GM23338 (cell line): ENCODE measurements around the gene RNF150. TPM values are rescaled to one million over a fixed set of nuclear protein-coding genes. Genes with fewer than 3 reads are reported as not detected.

Experiments
- ATAC-seq: fragments of 200-7000 bp; cut with Tn5 transposase; 3 replicates; pipeline ENCODE4 v1.9.1; 2020
- DNase-seq: peaks from one replicate; pipeline ENCODE4 v3.0.0-alpha.2; 2015; ENCODE audit warnings: low spot score
- H2AFZ ChIP-seq: fragments of 200-600 bp; sonication (generic); 2 replicates; pipeline ENCODE4 v1.8.0; 2016; ENCODE audit warnings: antibody characterized with exemption, mild to moderate bottlenecking, moderate library complexity
- H3F3A ChIP-seq: fragments of 200-600 bp; sonication (generic); replicated peaks from 2 replicates; pipeline ENCODE4 v1.8.0; 2017; ENCODE audit warnings: antibody characterized with exemption, mixed run types, low read depth
- H3K27ac ChIP-seq: fragments of 200-600 bp; sonication (generic); 2 replicates; pipeline ENCODE4 v1.6.1; 2016; ENCODE audit warnings: low read depth
- H3K27me3 ChIP-seq: fragments of 200-600 bp; sonication (generic); 2 replicates; pipeline ENCODE4 v1.8.0; 2016; ENCODE audit warnings: mild to moderate bottlenecking, mixed run types, moderate library complexity; ENCODE audit not compliant: insufficient read depth
- H3K36me3 ChIP-seq: fragments of 200-600 bp; sonication (generic); 2 replicates; pipeline ENCODE4 v1.8.0; 2016; ENCODE audit warnings: mild to moderate bottlenecking; ENCODE audit not compliant: insufficient read depth
- H3K4me1 ChIP-seq: fragments of 200-600 bp; sonication (generic); 2 replicates; pipeline ENCODE4 v1.8.0; 2016; ENCODE audit warnings: mild to moderate bottlenecking, moderate library complexity; ENCODE audit not compliant: insufficient read depth
- H3K4me2 ChIP-seq: fragments of 200-600 bp; sonication (generic); 2 replicates; pipeline ENCODE4 v1.7.1; 2017; ENCODE audit warnings: mixed run types
- H3K4me3 ChIP-seq: fragments of 200-600 bp; sonication (generic); 2 replicates; pipeline ENCODE4 v1.6.1; 2016; ENCODE audit warnings: mixed run types
- H3K79me2 ChIP-seq: fragments of 200-600 bp; sonication (generic); replicated peaks from 2 replicates; pipeline ENCODE4 v1.8.0; 2017; ENCODE audit warnings: mild to moderate bottlenecking; ENCODE audit not compliant: insufficient read depth
- H3K9me2 ChIP-seq: fragments of 200-600 bp; sonication (generic); 2 replicates; pipeline ENCODE4 v1.8.0; 2017; ENCODE audit not compliant: insufficient read depth
- H4K20me1 ChIP-seq: fragments of 200-600 bp; sonication (generic); replicated peaks from 2 replicates; pipeline ENCODE4 v1.8.0; 2017; ENCODE audit warnings: mild to moderate bottlenecking; ENCODE audit not compliant: insufficient read depth
- H3K27ac Mint-ChIP-seq: 2 replicates; pipeline ENCODE4 v1.8.0; 2020; ENCODE audit warnings: inconsistent platforms, mild to moderate bottlenecking, moderate library complexity, mixed read lengths
- H3K27me3 Mint-ChIP-seq: 3 replicates; pipeline ENCODE4 v1.8.0; 2022; ENCODE audit warnings: low read depth, mild to moderate bottlenecking, moderate library complexity, mixed read lengths, inconsistent platforms; ENCODE audit not compliant: insufficient read depth, poor library complexity
- H3K36me3 Mint-ChIP-seq: 3 replicates; pipeline ENCODE4 v1.8.0; 2021; ENCODE audit warnings: low read depth, mild to moderate bottlenecking, inconsistent platforms, moderate library complexity, mixed read lengths
- H3K4me1 Mint-ChIP-seq: 3 replicates; pipeline ENCODE4 v1.8.0; 2020; ENCODE audit warnings: mild to moderate bottlenecking, inconsistent platforms, mixed read lengths
- H3K4me3 Mint-ChIP-seq: 3 replicates; pipeline ENCODE4 v1.8.0; 2021; ENCODE audit warnings: moderate library complexity, mild to moderate bottlenecking, inconsistent platforms, mixed read lengths
- H3K9me3 Mint-ChIP-seq: 3 replicates; pipeline ENCODE4 v1.8.0; 2020; ENCODE audit warnings: moderate library complexity, mild to moderate bottlenecking, inconsistent platforms, mixed read lengths
- CREB1 ChIP-seq: fragments of 250-450 bp; sonication (Bioruptor Pico); IDR thresholded peaks from 2 replicates; pipeline ENCODE4 v1.5.0; 2020; ENCODE audit warnings: low read depth, mild to moderate bottlenecking, moderate library complexity
- ETS1 ChIP-seq: IDR thresholded peaks from 2 replicates; pipeline ENCODE4 v1.6.1; 2016; ENCODE audit warnings: antibody characterized with exemption
- EZH2 ChIP-seq: fragments of 200-600 bp; sonication (generic); IDR thresholded peaks from one replicate; pipeline ENCODE4 v1.8.0; 2017; ENCODE audit warnings: antibody characterized with exemption, mild to moderate bottlenecking, low read depth; ENCODE audit not compliant: unreplicated experiment
- EZH2phosphoT487 ChIP-seq: fragments of 200-600 bp; sonication (generic); IDR thresholded peaks from one replicate; pipeline ENCODE4 v1.8.1; 2018; ENCODE audit warnings: antibody characterized with exemption; ENCODE audit not compliant: unreplicated experiment
- JUNB ChIP-seq: IDR thresholded peaks from one replicate; pipeline ENCODE4 v1.6.1; 2016; ENCODE audit warnings: antibody characterized with exemption; ENCODE audit not compliant: unreplicated experiment
- POLR2AphosphoS5 ChIP-seq: IDR thresholded peaks from 2 replicates; pipeline ENCODE4 v1.6.1; 2016; ENCODE audit warnings: antibody characterized with exemption, low read depth
- REST ChIP-seq: IDR thresholded peaks from one replicate; pipeline ENCODE4 v1.6.1; 2018; ENCODE audit warnings: antibody characterized with exemption; ENCODE audit not compliant: unreplicated experiment
- STAT1 ChIP-seq: IDR thresholded peaks from one replicate; pipeline ENCODE4 v1.6.1; 2016; ENCODE audit warnings: antibody characterized with exemption; ENCODE audit not compliant: unreplicated experiment
- ZNF331 ChIP-seq: fragments of 250-450 bp; sonication (Bioruptor Pico); IDR thresholded peaks from 2 replicates; pipeline ENCODE4 v1.5.0; 2020; ENCODE audit warnings: low read depth, mild to moderate bottlenecking, moderate library complexity
- ZNF462 ChIP-seq: fragments of 250-450 bp; sonication (Bioruptor Pico); IDR thresholded peaks from 2 replicates; pipeline ENCODE4 v1.5.0; 2020; ENCODE audit warnings: mild to moderate bottlenecking, moderate library complexity
- polyA plus RNA-seq: library from polyadenylated mRNA; unstranded; fragments of >200 nt; fragmentation: Nextera tagmentation; extraction: Ambion mirVana; gene quantifications from 2 replicates; pipeline ENCODE4 v1.2.1, GENCODE V29; 2016
- total RNA-seq: library from RNA; depleted of rRNA; stranded (reverse); fragments of >200 nt; shearing (Covaris generic); gene quantifications from 2 replicates; pipeline ENCODE4 v1.2.3, GENCODE V29; 2014

Gene RNF150
- total and polyA plus RNA-seq, 2 experiments from 2014 or later: 1.3 to 6.1 TPM

- Histone ChIP-seq H3K36me3 (no peaks in the 10 kb centered on the region), H4K20me1 (no peaks in the 10 kb centered on the region), H3K27me3 (no peaks in the 10 kb centered on the region), H3K79me2 (no peaks in the 10 kb centered on the region), H3K27ac (no peak overlapping the region), H3K4me1 (peaks cover 15% of the 10 kb centered on the region), H3F3A (no peaks in the 10 kb centered on the region), H3K4me3 (no peak overlapping the region), H2AFZ (peak overlapping the region; percentile 72; the same call in 1 of the 2 replicates), H3K4me2 (peak overlapping the region; percentile 65), H3K9me2 (0 out of 2 replicates have a peak, but pooled peaks cover 5% of the 10 kb centered on the region)
- Mint-ChIP-seq H3K36me3 (no peaks in the 10 kb centered on the region), H3K4me3 (no peak overlapping the region), H3K4me1 (peaks cover 5% of the 10 kb centered on the region), H3K27ac (no peak overlapping the region), H3K27me3 (no peaks in the 10 kb centered on the region), H3K9me3 (no peaks in the 10 kb centered on the region)
- peak; percentile 60 for ATAC-seq
- TF ChIP-seq STAT1 (no peak), EZH2phosphoT487 (no peak), CREB1 (CRISPR knock-in tag) (no peak), REST (no peak), JUNB (no peak), ZNF331 (CRISPR knock-in tag) (no peak), POLR2AphosphoS5 (no peak), ETS1 (no peak), EZH2 (no peak)
- peak; percentile 16 for DNase-seq
These were observed 55.6 kb downstream of the RNF150 start for GRCh38 chr4:141077611-141078225.

- H3K27me3 Mint-ChIP-seq: no peaks in the 10 kb centered on the region
- Histone ChIP-seq H2AFZ (no peak overlapping the region), H3K27ac (no peak overlapping the region), H3K79me2 (no peaks in the 10 kb centered on the region), H3K36me3 (no peaks in the 10 kb centered on the region), H3F3A (no peaks in the 10 kb centered on the region), H3K9me2 (0 out of 2 replicates have a peak, but pooled peaks cover 5% of the 10 kb centered on the region), H4K20me1 (no peaks in the 10 kb centered on the region), H3K4me2 (no peak overlapping the region), H3K4me3 (no peak overlapping the region), H3K27me3 (no peaks in the 10 kb centered on the region), H3K4me1 (peaks cover 15% of the 10 kb centered on the region)
- H3K4me1 Mint-ChIP-seq: peaks cover 5% of the 10 kb centered on the region
- no peak overlapping the region for H3K4me3 Mint-ChIP-seq
- no peaks in the 10 kb centered on the region for H3K36me3 Mint-ChIP-seq
- no peaks in the 10 kb centered on the region for H3K9me3 Mint-ChIP-seq
- no peak for DNase-seq
- no peak for ATAC-seq
- H3K27ac Mint-ChIP-seq: no peak overlapping the region
- TF ChIP-seq CREB1 (CRISPR knock-in tag) (no peak), ZNF331 (CRISPR knock-in tag) (no peak), ZNF462 (CRISPR knock-in tag) (no peak)
These were observed 57.7 kb downstream of the RNF150 start for GRCh38 chr4:141075553-141075952.
